ENCODE results near the gene ARHGEF5.
"Not testable (repeated sequence)": the region's sequence is repeated elsewhere in the genome, so short reads cannot be mapped to it uniquely, and the experiment has no call there.

DNA sequence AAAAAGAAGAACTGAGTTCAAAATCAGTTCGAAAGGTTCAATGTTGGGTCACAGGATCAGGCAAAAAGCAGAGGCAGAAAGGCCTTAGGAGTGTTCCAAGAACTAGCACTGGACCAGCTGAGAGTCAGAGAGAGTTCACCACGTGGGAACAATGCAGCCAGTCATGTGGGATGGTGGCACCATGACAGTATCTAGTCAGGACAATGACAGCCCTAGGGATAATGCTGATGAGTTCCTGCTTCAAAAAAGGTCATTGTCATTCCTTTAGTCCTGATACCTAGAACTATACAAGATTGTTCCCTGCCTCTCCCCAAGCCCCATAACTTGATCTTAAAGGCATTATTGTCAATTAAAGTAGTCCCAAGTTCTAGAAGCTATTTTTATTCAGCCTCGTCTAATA is 3.5 kb upstream of the ARHGEF5 start:
- TF ChIP-seq, protein P1, sequence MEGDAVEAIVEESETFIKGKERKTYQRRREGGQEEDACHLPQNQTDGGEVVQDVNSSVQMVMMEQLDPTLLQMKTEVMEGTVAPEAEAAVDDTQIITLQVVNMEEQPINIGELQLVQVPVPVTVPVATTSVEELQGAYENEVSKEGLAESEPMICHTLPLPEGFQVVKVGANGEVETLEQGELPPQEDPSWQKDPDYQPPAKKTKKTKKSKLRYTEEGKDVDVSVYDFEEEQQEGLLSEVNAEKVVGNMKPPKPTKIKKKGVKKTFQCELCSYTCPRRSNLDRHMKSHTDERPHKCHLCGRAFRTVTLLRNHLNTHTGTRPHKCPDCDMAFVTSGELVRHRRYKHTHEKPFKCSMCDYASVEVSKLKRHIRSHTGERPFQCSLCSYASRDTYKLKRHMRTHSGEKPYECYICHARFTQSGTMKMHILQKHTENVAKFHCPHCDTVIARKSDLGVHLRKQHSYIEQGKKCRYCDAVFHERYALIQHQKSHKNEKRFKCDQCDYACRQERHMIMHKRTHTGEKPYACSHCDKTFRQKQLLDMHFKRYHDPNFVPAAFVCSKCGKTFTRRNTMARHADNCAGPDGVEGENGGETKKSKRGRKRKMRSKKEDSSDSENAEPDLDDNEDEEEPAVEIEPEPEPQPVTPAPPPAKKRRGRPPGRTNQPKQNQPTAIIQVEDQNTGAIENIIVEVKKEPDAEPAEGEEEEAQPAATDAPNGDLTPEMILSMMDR (IDR thresholded peaks at IDR 0.05) = not testable (repeated sequence)
- not testable (repeated sequence) for TF ChIP-seq POLR2A (IDR thresholded peaks at IDR 0.05)
